Panc1 (cell line): ENCODE data around the gene CASTOR1. TPM values are rescaled to one million over a fixed set of nuclear protein-coding genes. Genes with fewer than 3 reads are reported as not detected.

Experiments used
- ATAC-seq: fragments of 200-7000 bp; cut with Tn5 transposase; 2 replicates; pipeline ENCODE4 v1.9.1; 2020; ENCODE audit warnings: mild to moderate bottlenecking, moderate library complexity
- BruUV-seq: library from RNA; stranded (reverse); fragments of 400-500 nt; replicated peaks from 2 replicates; lab custom pipeline; 2021; lab: Mats Ljungman, UMichigan
- CTCF ChIA-PET: fragments of 300-600 bp; sonication (Branson Sonifier 250); formaldehyde crosslinking; loops from one replicate; lab custom pipeline; 2022; ENCODE audit warnings: antibody characterized with exemption; lab: Charles Lee
- POLR2A ChIA-PET: fragments of 300-600 bp; sonication (Branson Sonifier 250); formaldehyde crosslinking; loops from one replicate; lab custom pipeline; 2022; ENCODE audit warnings: antibody characterized with exemption; lab: Charles Lee
- DNase-seq: peaks from one replicate; pipeline ENCODE4 v3.0.0-alpha.2; 2010; ENCODE audit warnings: low read depth, low spot score
- H3K27ac ChIP-seq: 2 replicates; pipeline ENCODE4 v1.5.1; 2011; ENCODE audit warnings: mild to moderate bottlenecking, low read length, inconsistent platforms
- H3K27me3 ChIP-seq: fragments of 200-500 bp; sonication (Bioruptor generic); 2 replicates; pipeline ENCODE4 v1.6.0; 2014; ENCODE audit warnings: low read length, inconsistent platforms; ENCODE audit not compliant: control insufficient read depth, insufficient read depth
- H3K36me3 ChIP-seq: fragments of 200-500 bp; sonication (Bioruptor generic); 2 replicates; pipeline ENCODE4 v1.5.1; 2014; ENCODE audit warnings: inconsistent platforms, mild to moderate bottlenecking, low read length, moderate library complexity; ENCODE audit not compliant: control insufficient read depth, insufficient read depth
- H3K4me1 ChIP-seq: 2 replicates; pipeline ENCODE4 v1.5.1; 2011; ENCODE audit warnings: inconsistent platforms, mild to moderate bottlenecking, low read length, moderate library complexity; ENCODE audit not compliant: control insufficient read depth, insufficient read depth
- H3K4me3 ChIP-seq, 2 experiments: 2 replicates each; pipeline ENCODE4 v1.5.1; 2011 to 2012; ENCODE audit warnings: low read depth in 2 of 2, low read length in 2 of 2, mild to moderate bottlenecking in 2 of 2, inconsistent platforms in 1 of 2, moderate library complexity in 1 of 2
- H3K9me3 ChIP-seq: fragments of 200-500 bp; sonication (Bioruptor generic); 2 replicates; pipeline ENCODE4 v1.5.1; 2014; ENCODE audit warnings: low read depth, mild to moderate bottlenecking, inconsistent platforms, low read length, moderate library complexity; ENCODE audit not compliant: control insufficient read depth, insufficient read depth
- CTCF ChIP-seq: fragments of 450-650 bp; IDR thresholded peaks from 2 replicates; pipeline ENCODE4 v1.5.1; 2017; ENCODE audit warnings: mild to moderate bottlenecking
- POLR2AphosphoS5 ChIP-seq: IDR thresholded peaks from 2 replicates; pipeline ENCODE4 v1.6.1; 2012; ENCODE audit warnings: mild to moderate bottlenecking, low read depth, low read length, moderate library complexity
- REST ChIP-seq, 2 experiments: IDR thresholded peaks; 2 replicates each; pipeline ENCODE4 v1.6.1; 2011 to 2012; ENCODE audit warnings: low read depth in 2 of 2, control low read depth in 1 of 2, low read length in 1 of 2, mild to moderate bottlenecking in 1 of 2, moderate library complexity in 1 of 2; ENCODE audit not compliant: insufficient read depth in 1 of 2
- SIN3A ChIP-seq: IDR thresholded peaks from 2 replicates; pipeline ENCODE4 v1.6.1; 2012; ENCODE audit warnings: low read depth, mild to moderate bottlenecking, low read length, moderate library complexity, borderline replicate concordance; ENCODE audit not compliant: insufficient read depth
- TCF7L2 ChIP-seq: IDR thresholded peaks from 2 replicates; pipeline ENCODE4 v1.6.1; 2011; ENCODE audit warnings: mild to moderate bottlenecking, low read depth, low read length, inconsistent platforms
- in situ Hi-C: cut with HindIII; loops from 2 replicates; pipeline ENCODE4 v1.10.0; 2016; ENCODE audit warnings: low sequenced_read_pairs, low pct_unique_long_range_greater_than_20kb
- intact Hi-C: fragments of 100-400 bp; cut with micrococcal nuclease; formaldehyde crosslinking; loops from one replicate; pipeline ENCODE4 v1.10.0; 2022; ENCODE audit not compliant: unreplicated experiment
- total RNA-seq: library from RNA; stranded (reverse); gene quantifications from one replicate; pipeline ENCODE4 v1.2.1, GENCODE V29; 2021; ENCODE audit not compliant: unreplicated experiment

The CASTOR1 gene
- total RNA-seq, 1 experiment from 2014 or later, result 6.7 TPM

GRCh38 chr22:30248484-30248883 lies 40.8 kb downstream of the CASTOR1 start:
- no peaks in the 10 kb centered on the region for H3K27me3 ChIP-seq
- peaks cover 73% of the 10 kb centered on the region for H3K4me1 ChIP-seq
- H3K4me3 ChIP-seq, result no peak overlapping the region
- in situ Hi-C loops, result no loop called here
- DNase-seq (no peak), ATAC-seq (no peak)
- H3K9me3 ChIP-seq, result no peaks in the 10 kb centered on the region
- TF ChIP-seq SIN3A (no peak), REST (IDR thresholded peaks at IDR 0.05; ENCODE audit: insufficient read depth in 1 of 2, low read depth in 2 of 2, low read length in 1 of 2) (no peak), CTCF (no peak), TCF7L2 (no peak), POLR2AphosphoS5 (no peak)
- intact Hi-C loops, result loop anchor here (5.0 kb wide), 1 partner anchor 36 kb away; no protein-coding TSS in a partner anchor
- ChIA-PET CTCF (no interaction called here), POLR2A (no interaction called here)
- H3K27ac ChIP-seq, result peak overlapping the region; percentile 95
- BruUV-seq, result no TSS peak
- H3K36me3 ChIP-seq, result no peaks in the 10 kb centered on the region; the same call in 1 of the 2 replicates

GRCh38 chr22:30247974-30248373 lies 41.3 kb downstream of the CASTOR1 start:
- no peaks in the 10 kb centered on the region for H3K27me3 ChIP-seq
- H3K4me3 ChIP-seq, result no peak overlapping the region
- DNase-seq (no peak), ATAC-seq (peak; percentile 1; the same call in 1 of the 2 replicates)
- intact Hi-C loops (loop anchor here (5.0 kb wide), 1 partner anchor 36 kb away; no protein-coding TSS in a partner anchor), in situ Hi-C loops (no loop called here)
- no peaks in the 10 kb centered on the region for H3K9me3 ChIP-seq
- TF ChIP-seq POLR2AphosphoS5 (peak; percentile 57; the same call in 1 of the 2 replicates), TCF7L2 (no peak)
- ChIA-PET POLR2A (no interaction called here), CTCF (no interaction called here)
- H3K27ac ChIP-seq, result peak overlapping the region; percentile 95
- peaks cover 74% of the 10 kb centered on the region for H3K4me1 ChIP-seq
- BruUV-seq, result no TSS peak
- H3K36me3 ChIP-seq, result no peaks in the 10 kb centered on the region; the same call in 1 of the 2 replicates

- in situ Hi-C loops, result no loop called here
- 0 out of 4 replicates have a peak overlapping the region, but pooled peaks of 1 of the 2 experiments have one; percentile 23 for H3K4me3 ChIP-seq
- no peaks in the 10 kb centered on the region for H3K9me3 ChIP-seq
- H3K36me3 ChIP-seq, result no peaks in the 10 kb centered on the region; the same call in 1 of the 2 replicates
- POLR2A ChIA-PET, result no interaction called here
- CTCF ChIA-PET, result no interaction called here
- no peak for TF ChIP-seq CTCF
- no peak for TF ChIP-seq TCF7L2
- TF ChIP-seq REST (IDR thresholded peaks at IDR 0.05; ENCODE audit: insufficient read depth in 1 of 2, low read depth in 2 of 2, low read length in 1 of 2), result no peak
- no peak for TF ChIP-seq POLR2AphosphoS5
- no peak for TF ChIP-seq SIN3A
- no TSS peak for BruUV-seq
- intact Hi-C loops, result loop anchor here (5.0 kb wide), 1 partner anchor 35 kb away; no protein-coding TSS in a partner anchor
- peaks cover 74% of the 10 kb centered on the region for H3K4me1 ChIP-seq
- peak overlapping the region; percentile 95 for H3K27ac ChIP-seq
- DNase-seq, result no peak
- H3K27me3 ChIP-seq, result no peaks in the 10 kb centered on the region
- ATAC-seq, result no peak
Observed at GRCh38 chr22:30247561-30247960, 41.7 kb downstream of the CASTOR1 start.
